Activated naive CD4-positive, alpha-beta T cell treated with anti-CD3 and anti-CD28 coated beads, Interleukin-2, amount 10 ng/mL, durations not matched to agents 7 days and 5 days (primary cell): ENCODE measurements around the gene USP24.
A peak's percentile ranks its signal among the peaks of the same experiment; 100 is the strongest.
"Not testable (repeated sequence)": the region's sequence is repeated elsewhere in the genome, so short reads cannot be mapped to it uniquely, and the experiment has no call there.

Experiments
- CTCF ChIA-PET: fragments of 350-600 bp; sonication (Branson Sonifier 250); formaldehyde crosslinking; loops from one replicate; lab custom pipeline; 2021; ENCODE audit warnings: antibody characterized with exemption; lab: Charles Lee
- DNase-seq: peaks from one replicate; pipeline ENCODE4 v3.0.0-alpha.2; 2020
- H3K27ac Mint-ChIP-seq: one replicate; pipeline ENCODE4 v1.8.0; 2021; ENCODE audit warnings: mild to moderate bottlenecking, moderate library complexity, mixed read lengths
- H3K27me3 Mint-ChIP-seq: one replicate; pipeline ENCODE4 v1.8.0; 2021; ENCODE audit warnings: mild to moderate bottlenecking, mixed read lengths
- H3K36me3 Mint-ChIP-seq: one replicate; pipeline ENCODE4 v1.8.0; 2021; ENCODE audit warnings: mixed read lengths
- H3K4me1 Mint-ChIP-seq: one replicate; pipeline ENCODE4 v1.8.0; 2021; ENCODE audit warnings: mixed read lengths
- H3K4me3 Mint-ChIP-seq: one replicate; pipeline ENCODE4 v1.8.0; 2021; ENCODE audit warnings: mild to moderate bottlenecking, moderate library complexity, mixed read lengths
- H3K9me3 Mint-ChIP-seq: one replicate; pipeline ENCODE4 v1.8.0; 2021; ENCODE audit warnings: mixed read lengths

USP24 gene

GRCh38 chr1:55128418-55128995 lies 86.7 kb downstream of the USP24 start:
- Mint-ChIP-seq H3K4me1 (peaks cover 11% of the 10 kb centered on the region), H3K27ac (peak overlapping the region; percentile 21), H3K9me3 (no peaks in the 10 kb centered on the region), H3K4me3 (no peak overlapping the region), H3K27me3 (no peaks in the 10 kb centered on the region), H3K36me3 (peaks cover 64% of the 10 kb centered on the region)
- CTCF ChIA-PET = no interaction called here
- DNase-seq = no peak

- Mint-ChIP-seq H3K36me3 (peaks cover 65% of the 10 kb centered on the region), H3K27ac (peak overlapping the region; percentile 21), H3K9me3 (no peaks in the 10 kb centered on the region), H3K4me1 (peaks cover 11% of the 10 kb centered on the region), H3K4me3 (no peak overlapping the region), H3K27me3 (no peaks in the 10 kb centered on the region)
- CTCF ChIA-PET = no interaction called here
- DNase-seq = no peak
Measured at GRCh38 chr1:55127827-55128343, 87.3 kb downstream of the USP24 start.

- Mint-ChIP-seq H3K27me3 (no peaks in the 10 kb centered on the region), H3K4me3 (no peak overlapping the region), H3K9me3 (no peaks in the 10 kb centered on the region), H3K36me3 (peaks cover 66% of the 10 kb centered on the region), H3K27ac (peak overlapping the region; percentile 20), H3K4me1 (peaks cover 11% of the 10 kb centered on the region)
- DNase-seq = no peak
- CTCF ChIA-PET = interaction anchor here (0.5 kb wide), 1 partner anchor 83 kb away, joined by 4 read pairs; no protein-coding TSS in a partner anchor
Measured at GRCh38 chr1:55124470-55124869, 90.7 kb downstream of the USP24 start.

- peaks cover 69% of the 10 kb centered on the region for H3K36me3 Mint-ChIP-seq
- CTCF ChIA-PET = no interaction called here
Measured at GRCh38 chr1:55120538-55120937, 94.6 kb downstream of the USP24 start.

GRCh38 chr1:55118651-55119329 lies 96.4 kb downstream of the USP24 start:
- peaks cover 3% of the 10 kb centered on the region for H3K4me1 Mint-ChIP-seq
- no peak overlapping the region for H3K4me3 Mint-ChIP-seq
- CTCF ChIA-PET = no interaction called here
- peaks cover 73% of the 10 kb centered on the region for H3K36me3 Mint-ChIP-seq
- peaks cover 4% of the 10 kb centered on the region for H3K9me3 Mint-ChIP-seq
- no peak for DNase-seq
- H3K27ac Mint-ChIP-seq = no peak overlapping the region
- H3K27me3 Mint-ChIP-seq = no peaks in the 10 kb centered on the region

More at GRCh38 chr1:55120538-55120937, 94.6 kb downstream of the USP24 start:
- Mint-ChIP-seq H3K4me3 (no peak overlapping the region), H3K4me1 (peaks cover 3% of the 10 kb centered on the region), H3K27ac (no peak overlapping the region), H3K9me3 (no peaks in the 10 kb centered on the region), H3K27me3 (no peaks in the 10 kb centered on the region)
- no peak for DNase-seq

GRCh38 chr1:55117941-55118340 lies 97.2 kb downstream of the USP24 start:
- Mint-ChIP-seq H3K4me3 (no peak overlapping the region), H3K36me3 (peaks cover 82% of the 10 kb centered on the region), H3K4me1 (peaks cover 3% of the 10 kb centered on the region), H3K27me3 (no peaks in the 10 kb centered on the region), H3K9me3 (peaks cover 11% of the 10 kb centered on the region), H3K27ac (peak overlapping the region; percentile 16)
- CTCF ChIA-PET = no interaction called here
- no peak for DNase-seq

GRCh38 chr1:55109005-55109404 lies 106.2 kb downstream of the USP24 start:
- H3K4me3 Mint-ChIP-seq, H3K4me1 Mint-ChIP-seq, H3K27me3 Mint-ChIP-seq, H3K27ac Mint-ChIP-seq, DNase-seq, CTCF ChIA-PET: not testable (repeated sequence)
- Mint-ChIP-seq H3K36me3 (peaks cover 49% of the 10 kb centered on the region), H3K9me3 (peaks cover 16% of the 10 kb centered on the region)

- no peaks in the 10 kb centered on the region for H3K9me3 Mint-ChIP-seq
- DNase-seq = no peak
- no peaks in the 10 kb centered on the region for H3K4me1 Mint-ChIP-seq
- no peaks in the 10 kb centered on the region for H3K27me3 Mint-ChIP-seq
- no peak overlapping the region for H3K4me3 Mint-ChIP-seq
- CTCF ChIA-PET = interaction anchor here (0.6 to 0.7 kb wide), 2 partner anchors 10 to 176 kb away, joined by 3 read pairs; no protein-coding TSS in a partner anchor
- H3K36me3 Mint-ChIP-seq = peaks cover 41% of the 10 kb centered on the region
- H3K27ac Mint-ChIP-seq = no peak overlapping the region
Measured at GRCh38 chr1:55107101-55107500, 108.1 kb downstream of the USP24 start.

- no peak overlapping the region for H3K27ac Mint-ChIP-seq
Measured at GRCh38 chr1:55103891-55104290, 111.3 kb downstream of the USP24 start.

GRCh38 chr1:55095095-55095494 lies 120.1 kb downstream of the USP24 start:
- DNase-seq = no peak
- CTCF ChIA-PET = no interaction called here
- H3K36me3 Mint-ChIP-seq = peaks cover 63% of the 10 kb centered on the region
- H3K4me1 Mint-ChIP-seq = no peaks in the 10 kb centered on the region
- H3K4me3 Mint-ChIP-seq = no peak overlapping the region
- H3K27me3 Mint-ChIP-seq = no peaks in the 10 kb centered on the region
- no peaks in the 10 kb centered on the region for H3K9me3 Mint-ChIP-seq
- no peak overlapping the region for H3K27ac Mint-ChIP-seq

More at GRCh38 chr1:55103891-55104290, 111.3 kb downstream of the USP24 start:
- Mint-ChIP-seq H3K4me1 (no peaks in the 10 kb centered on the region), H3K9me3 (no peaks in the 10 kb centered on the region), H3K4me3 (no peak overlapping the region), H3K36me3 (peaks cover 42% of the 10 kb centered on the region), H3K27me3 (no peaks in the 10 kb centered on the region)
- CTCF ChIA-PET = no interaction called here
- DNase-seq = no peak

- Mint-ChIP-seq H3K36me3 (peaks cover 67% of the 10 kb centered on the region), H3K27ac (no peak overlapping the region), H3K9me3 (no peaks in the 10 kb centered on the region), H3K4me1 (peaks cover 14% of the 10 kb centered on the region), H3K27me3 (no peaks in the 10 kb centered on the region), H3K4me3 (no peak overlapping the region)
- CTCF ChIA-PET = no interaction called here
- no peak for DNase-seq
Measured at GRCh38 chr1:55092475-55092874, 122.7 kb downstream of the USP24 start.

- Mint-ChIP-seq H3K4me1 (peaks cover 14% of the 10 kb centered on the region), H3K36me3 (peaks cover 61% of the 10 kb centered on the region), H3K27ac (no peak overlapping the region), H3K4me3 (no peak overlapping the region), H3K9me3 (no peaks in the 10 kb centered on the region), H3K27me3 (no peaks in the 10 kb centered on the region)
- no peak for DNase-seq
- CTCF ChIA-PET = no interaction called here
Measured at GRCh38 chr1:55089683-55090082, 125.5 kb downstream of the USP24 start.

GRCh38 chr1:55088413-55088812 lies 126.8 kb downstream of the USP24 start:
- DNase-seq = no peak
- H3K4me1 Mint-ChIP-seq = peaks cover 14% of the 10 kb centered on the region
- H3K9me3 Mint-ChIP-seq = no peaks in the 10 kb centered on the region
- H3K4me3 Mint-ChIP-seq = no peak overlapping the region
- peaks cover 62% of the 10 kb centered on the region for H3K36me3 Mint-ChIP-seq
- CTCF ChIA-PET = no interaction called here
- H3K27ac Mint-ChIP-seq = no peak overlapping the region
- H3K27me3 Mint-ChIP-seq = no peaks in the 10 kb centered on the region

- peaks cover 55% of the 10 kb centered on the region for H3K36me3 Mint-ChIP-seq
- H3K27ac Mint-ChIP-seq = no peak overlapping the region
- H3K27me3 Mint-ChIP-seq = no peaks in the 10 kb centered on the region
- H3K4me1 Mint-ChIP-seq = peaks cover 14% of the 10 kb centered on the region
- H3K4me3 Mint-ChIP-seq = no peak overlapping the region
- no peaks in the 10 kb centered on the region for H3K9me3 Mint-ChIP-seq
- CTCF ChIA-PET = no interaction called here
- DNase-seq = no peak
Measured at GRCh38 chr1:55087439-55087838, 127.7 kb downstream of the USP24 start.

- Mint-ChIP-seq H3K27ac (no peak overlapping the region), H3K9me3 (no peaks in the 10 kb centered on the region), H3K36me3 (peaks cover 52% of the 10 kb centered on the region), H3K4me1 (peaks cover 8% of the 10 kb centered on the region), H3K27me3 (no peaks in the 10 kb centered on the region), H3K4me3 (no peak overlapping the region)
- no peak for DNase-seq
- CTCF ChIA-PET = interaction anchor here (0.6 kb wide), 1 partner anchor 49 kb away, joined by 5 read pairs; no protein-coding TSS in a partner anchor
Measured at GRCh38 chr1:55084257-55084656, 130.9 kb downstream of the USP24 start.
